ENCODE measurements around the gene TEX48. TPM values are rescaled to one million over a fixed set of nuclear protein-coding genes. Genes with fewer than 3 reads are reported as not detected.

TEX48 gene
- total RNA-seq, 1 experiment from 2014 or later = not detected

GRCh38 chr9:114669961-114670360, 12.0 kb downstream of the TEX48 start (continued):
- TF ChIP-seq MAX (CRISPR knock-in tag; IDR thresholded peaks at IDR 0.05) = no peak
- TF ChIP-seq ZNF416 (CRISPR knock-in tag; IDR thresholded peaks at IDR 0.05) = no peak
- TF ChIP-seq ZBTB21 (CRISPR knock-in tag; IDR thresholded peaks at IDR 0.05; ENCODE audit: borderline replicate concordance) = no peak
- TF ChIP-seq ATF2 (CRISPR knock-in tag; IDR thresholded peaks at IDR 0.05; ENCODE audit: borderline replicate concordance, low read depth) = no peak
- no peak for TF ChIP-seq SMAD3 (CRISPR knock-in tag; IDR thresholded peaks at IDR 0.05; ENCODE audit: borderline replicate concordance)
- no peak for TF ChIP-seq AFF4 (CRISPR knock-in tag; IDR thresholded peaks at IDR 0.05; ENCODE audit: borderline replicate concordance)

- TF ChIP-seq ZBTB43 (CRISPR knock-in tag; IDR thresholded peaks at IDR 0.05) (no peak), CREM (CRISPR knock-in tag; IDR thresholded peaks at IDR 0.05) (no peak), RELA (CRISPR knock-in tag; IDR thresholded peaks at IDR 0.05; ENCODE audit: borderline replicate concordance) (no peak), ZBTB21 (CRISPR knock-in tag; IDR thresholded peaks at IDR 0.05; ENCODE audit: borderline replicate concordance) (no peak)
- CTCF ChIA-PET = interaction anchor here (0.6 to 1.4 kb wide), 4 partner anchors 13 to 357 kb away, joined by 3 to 6 read pairs (median 6); no protein-coding TSS in a partner anchor
- peaks cover 8% of the 10 kb centered on the region for H3K27me3 Mint-ChIP-seq (ENCODE audit: low read depth)
- H3K4me1 Mint-ChIP-seq = peaks cover 3% of the 10 kb centered on the region; the same call in 1 of the 2 replicates
- POLR2A ChIA-PET = no interaction called here
- no peaks in the 10 kb centered on the region for H3K36me3 Mint-ChIP-seq
- H3K9me3 Mint-ChIP-seq = peaks cover 7% of the 10 kb centered on the region; the same call in 1 of the 2 replicates
- DNase-seq (ENCODE audit: low spot score) (no peak), ATAC-seq (no peak)
- H3K4me3 Mint-ChIP-seq = no peak overlapping the region
- H3K27ac Mint-ChIP-seq = no peak overlapping the region
Measured at GRCh38 chr9:114668146-114668545, 13.8 kb downstream of the TEX48 start.

- Mint-ChIP-seq H3K27ac (no peak overlapping the region), H3K27me3 (ENCODE audit: low read depth) (peaks cover 8% of the 10 kb centered on the region), H3K4me3 (no peak overlapping the region), H3K4me1 (peaks cover 15% of the 10 kb centered on the region), H3K9me3 (peaks cover 7% of the 10 kb centered on the region; the same call in 1 of the 2 replicates), H3K36me3 (no peaks in the 10 kb centered on the region)
- ChIA-PET CTCF (interaction anchor here (0.7 to 1.4 kb wide), 2 partner anchors 9 to 207 kb away, joined by 3 to 4 read pairs; no protein-coding TSS in a partner anchor), POLR2A (no interaction called here)
- ATAC-seq = no peak
- no peak for DNase-seq (ENCODE audit: low spot score)
- TF ChIP-seq ZNF281 (CRISPR knock-in tag; IDR thresholded peaks at IDR 0.05) = no peak
- no peak for TF ChIP-seq ETV6 (CRISPR knock-in tag; IDR thresholded peaks at IDR 0.05)
- no peak for TF ChIP-seq FOXJ3 (CRISPR knock-in tag; IDR thresholded peaks at IDR 0.05; ENCODE audit: borderline replicate concordance)
- no peak for TF ChIP-seq KAT7 (CRISPR knock-in tag; IDR thresholded peaks at IDR 0.05; ENCODE audit: borderline replicate concordance)
- no peak for TF ChIP-seq MAX (CRISPR knock-in tag; IDR thresholded peaks at IDR 0.05)
- no peak for TF ChIP-seq CTCF (IDR thresholded peaks at IDR 0.05)
- TF ChIP-seq NFATC4 (CRISPR knock-in tag; IDR thresholded peaks at IDR 0.05) = no peak
- TF ChIP-seq ESRRA (CRISPR knock-in tag; IDR thresholded peaks at IDR 0.05; ENCODE audit: borderline replicate concordance) = no peak
- no peak for TF ChIP-seq CREB1 (CRISPR knock-in tag; IDR thresholded peaks at IDR 0.05)
- TF ChIP-seq GABPB1 (CRISPR knock-in tag; IDR thresholded peaks at IDR 0.05) = no peak
- TF ChIP-seq CBFB (CRISPR knock-in tag; IDR thresholded peaks at IDR 0.05; ENCODE audit: low read depth) = no peak
Measured at GRCh38 chr9:114666851-114667250, 15.1 kb downstream of the TEX48 start.
